ENCODE data around the gene CTIF. TPM values are rescaled to one million over a fixed set of nuclear protein-coding genes. Genes with fewer than 3 reads are reported as not detected.
A peak's percentile ranks its signal among the peaks of the same experiment; 100 is the strongest.

Gene CTIF
- total RNA-seq, 1 donor, result 65.9 TPM

- TF ChIP-seq, protein P1, sequence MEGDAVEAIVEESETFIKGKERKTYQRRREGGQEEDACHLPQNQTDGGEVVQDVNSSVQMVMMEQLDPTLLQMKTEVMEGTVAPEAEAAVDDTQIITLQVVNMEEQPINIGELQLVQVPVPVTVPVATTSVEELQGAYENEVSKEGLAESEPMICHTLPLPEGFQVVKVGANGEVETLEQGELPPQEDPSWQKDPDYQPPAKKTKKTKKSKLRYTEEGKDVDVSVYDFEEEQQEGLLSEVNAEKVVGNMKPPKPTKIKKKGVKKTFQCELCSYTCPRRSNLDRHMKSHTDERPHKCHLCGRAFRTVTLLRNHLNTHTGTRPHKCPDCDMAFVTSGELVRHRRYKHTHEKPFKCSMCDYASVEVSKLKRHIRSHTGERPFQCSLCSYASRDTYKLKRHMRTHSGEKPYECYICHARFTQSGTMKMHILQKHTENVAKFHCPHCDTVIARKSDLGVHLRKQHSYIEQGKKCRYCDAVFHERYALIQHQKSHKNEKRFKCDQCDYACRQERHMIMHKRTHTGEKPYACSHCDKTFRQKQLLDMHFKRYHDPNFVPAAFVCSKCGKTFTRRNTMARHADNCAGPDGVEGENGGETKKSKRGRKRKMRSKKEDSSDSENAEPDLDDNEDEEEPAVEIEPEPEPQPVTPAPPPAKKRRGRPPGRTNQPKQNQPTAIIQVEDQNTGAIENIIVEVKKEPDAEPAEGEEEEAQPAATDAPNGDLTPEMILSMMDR (IDR thresholded peaks at IDR 0.05; ENCODE audit: extremely low read depth, low read depth, low read length), result no peak
- H3K79me2 ChIP-seq (ENCODE audit: insufficient read depth, low read length), result peaks cover 13% of the 10 kb centered on the region
- H3K4me1 ChIP-seq (ENCODE audit: insufficient read depth, low read length), result peaks cover 59% of the 10 kb centered on the region
These were observed 241.5 kb downstream of the CTIF start for GRCh38 chr18:48780201-48780912.

DNA sequence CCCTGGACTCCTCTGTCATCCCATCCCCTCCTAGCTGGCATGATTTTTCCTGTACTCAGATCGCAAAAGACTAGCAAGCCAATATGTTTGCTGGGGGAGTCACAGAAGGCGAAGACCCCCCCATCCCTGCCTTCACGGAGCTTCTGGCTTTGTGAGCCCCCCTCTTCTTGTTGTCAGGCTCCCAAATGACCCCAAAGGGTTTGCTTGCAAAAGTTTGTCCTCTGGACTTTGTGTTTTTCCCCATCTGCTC lies 242.0 kb downstream of the CTIF start:
- Histone ChIP-seq H3K27ac (ENCODE audit: low read depth, low read length) (peak overlapping the region; percentile 85), H3K79me2 (ENCODE audit: insufficient read depth, low read length) (peaks cover 13% of the 10 kb centered on the region), H4K20me1 (ENCODE audit: insufficient read depth, low read length) (no peaks in the 10 kb centered on the region), H3K36me3 (ENCODE audit: insufficient read depth, low read length) (peaks cover 13% of the 10 kb centered on the region), H3K4me1 (ENCODE audit: insufficient read depth, low read length) (peaks cover 59% of the 10 kb centered on the region), H3K27me3 (ENCODE audit: insufficient read depth, low read length) (no peaks in the 10 kb centered on the region), H3K4me2 (ENCODE audit: insufficient read depth, low read length) (peak overlapping the region; percentile 63), H2AFZ (ENCODE audit: low read length) (no peak overlapping the region), H3K9me3 (ENCODE audit: low read depth, low read length) (no peaks in the 10 kb centered on the region), H3K4me3 (ENCODE audit: insufficient read depth, low read length) (no peak overlapping the region)
- TF ChIP-seq, protein P1 (IDR thresholded peaks at IDR 0.05; ENCODE audit: extremely low read depth, low read depth, low read length), result no peak
- DNase-seq (ENCODE audit: insufficient read length, low spot score, missing footprints), result no peak

More at GRCh38 chr18:48780201-48780912, 241.5 kb downstream of the CTIF start:
- Histone ChIP-seq H4K20me1 (ENCODE audit: insufficient read depth, low read length) (no peaks in the 10 kb centered on the region), H2AFZ (ENCODE audit: low read length) (no peak overlapping the region), H3K27ac (ENCODE audit: low read depth, low read length) (peak overlapping the region; percentile 85), H3K4me2 (ENCODE audit: insufficient read depth, low read length) (peak overlapping the region; percentile 63), H3K27me3 (ENCODE audit: insufficient read depth, low read length) (no peaks in the 10 kb centered on the region), H3K9me3 (ENCODE audit: low read depth, low read length) (no peaks in the 10 kb centered on the region), H3K36me3 (ENCODE audit: insufficient read depth, low read length) (peaks cover 13% of the 10 kb centered on the region), H3K4me3 (ENCODE audit: insufficient read depth, low read length) (no peak overlapping the region)
- DNase-seq (ENCODE audit: insufficient read length, low spot score, missing footprints), result peak; percentile 94

DNA sequence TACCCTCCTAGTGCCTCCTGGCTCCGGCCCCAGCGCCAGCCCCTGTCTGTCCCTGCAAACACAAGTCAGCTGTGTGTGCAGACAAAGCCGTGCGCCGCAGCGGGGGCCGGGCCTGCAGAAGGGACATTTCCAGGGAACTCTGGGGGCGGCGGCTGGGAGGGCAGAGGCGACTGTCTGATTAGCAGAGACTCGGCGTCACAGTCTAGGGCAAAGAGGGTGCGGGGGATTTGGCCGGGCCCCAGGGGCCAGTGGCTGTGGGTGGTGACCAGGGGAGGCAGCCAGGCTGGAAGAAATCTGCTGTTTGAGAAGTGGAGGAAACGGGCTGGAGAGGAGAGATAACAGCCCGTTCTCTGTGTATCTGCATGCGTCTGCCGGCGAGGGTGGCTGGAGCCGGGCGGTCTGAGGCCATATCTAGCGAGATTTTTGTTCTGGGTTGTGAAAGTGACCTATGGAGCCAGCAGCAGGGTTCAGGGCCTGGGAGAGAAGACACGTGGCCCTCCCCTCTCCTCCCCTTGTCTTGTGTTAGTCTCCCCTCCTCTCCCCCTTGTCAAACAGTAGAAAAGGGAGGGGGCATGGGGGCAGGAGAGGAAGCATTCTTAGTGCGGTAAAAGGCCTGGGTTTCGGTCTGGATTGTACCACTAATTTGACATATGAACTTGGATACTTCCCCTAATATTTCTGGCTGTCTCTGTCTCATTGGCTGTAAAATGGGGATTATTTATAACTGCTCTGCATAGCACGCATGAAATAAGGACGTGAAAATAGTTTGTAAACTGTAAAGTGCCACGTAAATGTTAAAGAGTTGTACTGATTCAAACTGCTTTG lies 242.5 kb downstream of the CTIF start:
- TF ChIP-seq, protein P1 (IDR thresholded peaks at IDR 0.05; ENCODE audit: extremely low read depth, low read depth, low read length), result no peak
- peak; percentile 95 for DNase-seq (ENCODE audit: insufficient read length, low spot score, missing footprints)

GRCh38 chr18:48781988-48782363 lies 243.1 kb downstream of the CTIF start:
- TF ChIP-seq, protein P1 (IDR thresholded peaks at IDR 0.05; ENCODE audit: extremely low read depth, low read depth, low read length), result no peak
- no peaks in the 10 kb centered on the region for H4K20me1 ChIP-seq (ENCODE audit: insufficient read depth, low read length)
- H2AFZ ChIP-seq (ENCODE audit: low read length), result no peak overlapping the region
- H3K27me3 ChIP-seq (ENCODE audit: insufficient read depth, low read length), result no peaks in the 10 kb centered on the region
- DNase-seq (ENCODE audit: insufficient read length, low spot score, missing footprints), result no peak
- peak overlapping the region; percentile 85 for H3K27ac ChIP-seq (ENCODE audit: low read depth, low read length)
- no peaks in the 10 kb centered on the region for H3K9me3 ChIP-seq (ENCODE audit: low read depth, low read length)
- peaks cover 56% of the 10 kb centered on the region for H3K4me1 ChIP-seq (ENCODE audit: insufficient read depth, low read length)
- H3K79me2 ChIP-seq (ENCODE audit: insufficient read depth, low read length), result peaks cover 13% of the 10 kb centered on the region
- peaks cover 20% of the 10 kb centered on the region for H3K36me3 ChIP-seq (ENCODE audit: insufficient read depth, low read length)
- no peak overlapping the region for H3K4me3 ChIP-seq (ENCODE audit: insufficient read depth, low read length)
- H3K4me2 ChIP-seq (ENCODE audit: insufficient read depth, low read length), result peak overlapping the region; percentile 63

More for the DNA sequence above, 242.5 kb downstream of the CTIF start:
- H3K79me2 ChIP-seq (ENCODE audit: insufficient read depth, low read length), result peaks cover 13% of the 10 kb centered on the region
- no peaks in the 10 kb centered on the region for H3K9me3 ChIP-seq (ENCODE audit: low read depth, low read length)
- H3K27ac ChIP-seq (ENCODE audit: low read depth, low read length), result peak overlapping the region; percentile 85
- peaks cover 18% of the 10 kb centered on the region for H3K36me3 ChIP-seq (ENCODE audit: insufficient read depth, low read length)
- no peak overlapping the region for H2AFZ ChIP-seq (ENCODE audit: low read length)
- no peaks in the 10 kb centered on the region for H4K20me1 ChIP-seq (ENCODE audit: insufficient read depth, low read length)
- H3K4me3 ChIP-seq (ENCODE audit: insufficient read depth, low read length), result peak overlapping the region; percentile 29
- H3K4me1 ChIP-seq (ENCODE audit: insufficient read depth, low read length), result peaks cover 59% of the 10 kb centered on the region
- no peaks in the 10 kb centered on the region for H3K27me3 ChIP-seq (ENCODE audit: insufficient read depth, low read length)
- H3K4me2 ChIP-seq (ENCODE audit: insufficient read depth, low read length), result peak overlapping the region; percentile 63
